ENCODE results near the gene DCP1A. TPM values are rescaled to one million over a fixed set of nuclear protein-coding genes. Genes with fewer than 3 reads are reported as not detected.

Gene DCP1A
- polyA plus RNA-seq, 3 donors = 24.9 to 36.7 (median 30.9) TPM

Other genes starting within 250 kb of the DCP1A start
- 10 to 100 TPM; 24.8 to 28.1 (median 25.9) TPM for gene RFT1, start 217.1 kb downstream of the DCP1A start, polyA plus RNA-seq (ENCODE audit: insufficient read length in 3 of 3)
- 10 to 100 TPM; 21.2 to 22.8 (median 22.2) TPM for gene PRKCD, start 186.3 kb downstream of the DCP1A start, polyA plus RNA-seq (ENCODE audit: insufficient read length in 3 of 3)
- gene TKT, start 91.5 kb downstream of the DCP1A start, polyA plus RNA-seq (ENCODE audit: insufficient read length in 3 of 3) = 100 to 1,000 TPM; 107 to 136 (median 127) TPM
- 10 to 100 TPM; 10.8 to 17.7 (median 17.5) TPM for gene CACNA1D, start 147.1 kb upstream of the DCP1A start, polyA plus RNA-seq (ENCODE audit: insufficient read length in 3 of 3)

Data from renal pelvis (tissue), 3 donors.